Peyer's patch (tissue), 4 donors: Measurements from ENCODE around the gene SYCN. TPM values are rescaled to one million over a fixed set of nuclear protein-coding genes. Genes with fewer than 3 reads are reported as not detected.
A peak's percentile ranks its signal among the peaks of the same experiment; 100 is the strongest.
"Not testable (repeated sequence)": the region's sequence is repeated elsewhere in the genome, so short reads cannot be mapped to it uniquely, and the experiment has no call there.

Experiments
- DNase-seq, 3 donors: peaks; one replicate each; pipeline ENCODE4 v3.0.0-alpha.2; 2017 to 2019
- H3K27ac ChIP-seq, 4 donors: fragments of 200-600 bp; sonication (generic); one replicate each; pipeline ENCODE4 v1.5.1; 2016 to 2019
- H3K27me3 ChIP-seq, 2 donors: fragments of 200-600 bp; sonication (generic); one replicate each; pipeline ENCODE4 v1.5.1; 2019
- H3K36me3 ChIP-seq, 3 donors: fragments of 200-600 bp; sonication (generic); one replicate each; pipeline ENCODE4 v1.5.1; 2016 to 2019
- H3K4me1 ChIP-seq, 4 donors: fragments of 200-600 bp; sonication (generic); one replicate each; pipeline ENCODE4 v1.5.1; 2016 to 2019
- H3K4me3 ChIP-seq, 4 donors: fragments of 200-600 bp; sonication (generic); 1 replicate in 3 of 4; 2 replicates in 1 of 4; pipeline ENCODE4 v1.5.1; 2016 to 2019; ENCODE audit warnings: mild to moderate bottlenecking in 1 of 4
- H3K9me3 ChIP-seq, 4 donors: fragments of 200-600 bp; sonication (generic); one replicate each; pipeline ENCODE4 v1.5.1; 2016 to 2019; ENCODE audit warnings: mild to moderate bottlenecking in 1 of 4
- POLR2A ChIP-seq, 2 donors: fragments of 450-650 bp; IDR thresholded peaks; one replicate each; pipeline ENCODE4 v1.5.1; 2017; ENCODE audit warnings: antibody characterized with exemption in 2 of 2, mild to moderate bottlenecking in 2 of 2, moderate library complexity in 2 of 2
- total RNA-seq, 4 donors: library from RNA; depleted of rRNA; stranded (reverse); fragments of >200 nt; gene quantifications; one replicate each; pipeline ENCODE4 v1.1.0, GENCODE V29; 2016
- TF ChIP-seq, protein P1 (sequence below), 6 experiments: fragments of 450-650 bp in 4 of 6; fragments of 200-600 bp in 2 of 6; sonication (generic) in 1 of 6; IDR thresholded peaks; one replicate each; pipeline ENCODE4 v1.5.1; 2017 to 2019; ENCODE audit warnings: antibody characterized with exemption in 6 of 6, mild to moderate bottlenecking in 3 of 6, moderate library complexity in 1 of 6

SYCN gene
- total RNA-seq, 4 donors from 2014 or later = not detected

DNA sequence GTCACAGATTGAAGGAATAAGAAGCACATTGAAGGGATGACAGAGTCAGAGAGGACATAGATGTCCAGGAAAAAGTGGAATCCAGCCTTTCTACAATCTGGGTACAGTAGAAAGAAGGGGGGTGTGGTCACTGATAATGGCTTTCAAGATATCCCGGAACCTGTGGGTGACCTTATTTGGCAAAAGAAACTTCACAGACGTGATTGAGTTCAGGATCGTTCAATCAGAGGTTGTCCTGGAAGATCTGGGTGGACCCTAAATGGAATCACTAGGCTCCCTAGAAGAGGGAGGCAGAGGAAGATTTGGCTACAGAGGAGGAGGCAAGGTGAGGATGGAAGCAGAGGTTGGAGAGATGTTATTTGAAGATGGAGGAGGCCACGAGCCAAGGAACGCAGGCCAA is 13.0 kb upstream of the SYCN start:
- TF ChIP-seq, protein P1, sequence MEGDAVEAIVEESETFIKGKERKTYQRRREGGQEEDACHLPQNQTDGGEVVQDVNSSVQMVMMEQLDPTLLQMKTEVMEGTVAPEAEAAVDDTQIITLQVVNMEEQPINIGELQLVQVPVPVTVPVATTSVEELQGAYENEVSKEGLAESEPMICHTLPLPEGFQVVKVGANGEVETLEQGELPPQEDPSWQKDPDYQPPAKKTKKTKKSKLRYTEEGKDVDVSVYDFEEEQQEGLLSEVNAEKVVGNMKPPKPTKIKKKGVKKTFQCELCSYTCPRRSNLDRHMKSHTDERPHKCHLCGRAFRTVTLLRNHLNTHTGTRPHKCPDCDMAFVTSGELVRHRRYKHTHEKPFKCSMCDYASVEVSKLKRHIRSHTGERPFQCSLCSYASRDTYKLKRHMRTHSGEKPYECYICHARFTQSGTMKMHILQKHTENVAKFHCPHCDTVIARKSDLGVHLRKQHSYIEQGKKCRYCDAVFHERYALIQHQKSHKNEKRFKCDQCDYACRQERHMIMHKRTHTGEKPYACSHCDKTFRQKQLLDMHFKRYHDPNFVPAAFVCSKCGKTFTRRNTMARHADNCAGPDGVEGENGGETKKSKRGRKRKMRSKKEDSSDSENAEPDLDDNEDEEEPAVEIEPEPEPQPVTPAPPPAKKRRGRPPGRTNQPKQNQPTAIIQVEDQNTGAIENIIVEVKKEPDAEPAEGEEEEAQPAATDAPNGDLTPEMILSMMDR (IDR thresholded peaks at IDR 0.05) = no peak
- no peak for TF ChIP-seq POLR2A (IDR thresholded peaks at IDR 0.05)
- H3K36me3 ChIP-seq = no peaks in the 10 kb centered on the region
- no peaks in the 10 kb centered on the region for H3K9me3 ChIP-seq
- H3K27ac ChIP-seq = no peak overlapping the region
- DNase-seq = no peak
- no peak overlapping the region for H3K4me3 ChIP-seq
- H3K27me3 ChIP-seq = no peaks in the 10 kb centered on the region
- no peaks in the 10 kb centered on the region for H3K4me1 ChIP-seq

DNA sequence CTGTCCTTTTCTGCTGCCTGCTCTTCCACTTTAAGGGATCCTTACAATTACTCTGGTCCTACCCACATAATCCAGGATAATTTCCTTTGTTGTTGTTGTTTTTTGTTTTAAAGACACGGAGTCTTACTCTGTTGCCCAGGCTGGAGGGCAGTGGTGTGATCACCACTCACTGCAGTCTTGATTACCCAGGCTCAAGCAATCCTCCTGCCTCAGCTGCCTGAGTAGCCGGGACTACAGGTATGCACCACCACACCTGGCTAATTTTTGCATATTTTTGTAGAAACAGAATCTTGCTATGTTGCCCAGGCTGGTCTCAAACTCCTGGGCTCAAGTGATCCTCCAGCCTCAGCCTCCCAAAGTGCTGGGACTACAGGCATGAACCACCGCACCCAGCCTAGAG is 11.3 kb upstream of the SYCN start:
- DNase-seq, H3K9me3 ChIP-seq, H3K4me1 ChIP-seq: not testable (repeated sequence)

DNA sequence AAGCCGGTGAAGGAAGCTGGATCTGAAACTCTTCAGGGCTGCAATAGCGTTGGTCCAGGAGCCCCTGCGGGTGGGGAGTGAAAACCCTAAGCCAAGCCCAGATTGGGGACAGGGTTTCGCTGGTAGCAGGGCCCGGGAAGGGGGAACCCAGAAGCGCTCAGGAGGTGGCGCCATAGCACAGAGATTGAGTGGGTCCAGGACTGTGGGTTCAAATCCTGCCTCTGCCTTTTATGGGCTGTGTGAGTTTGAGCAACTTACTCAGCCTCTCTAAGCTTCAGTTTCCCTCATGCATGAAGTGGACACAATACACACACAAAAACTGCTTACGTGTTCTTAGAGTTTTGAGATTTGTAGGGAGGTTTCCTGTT is 8.3 kb upstream of the SYCN start:
- Histone ChIP-seq H3K4me1 (no peaks in the 10 kb centered on the region), H3K27ac (no peak overlapping the region), H3K27me3 (no peaks in the 10 kb centered on the region), H3K36me3 (no peaks in the 10 kb centered on the region), H3K9me3 (no peaks in the 10 kb centered on the region), H3K4me3 (no peak overlapping the region)
- DNase-seq = peak; percentile 36 to 72 (median 51)
- no peak for TF ChIP-seq POLR2A (IDR thresholded peaks at IDR 0.05)
- TF ChIP-seq, protein P1 (IDR thresholded peaks at IDR 0.05) = peak in 4 of 6 experiments; percentile 31 to 50 (median 44)

More for the DNA sequence above, 11.3 kb upstream of the SYCN start:
- H3K4me3 ChIP-seq, H3K27me3 ChIP-seq, H3K27ac ChIP-seq, H3K36me3 ChIP-seq: not testable (repeated sequence)

DNA sequence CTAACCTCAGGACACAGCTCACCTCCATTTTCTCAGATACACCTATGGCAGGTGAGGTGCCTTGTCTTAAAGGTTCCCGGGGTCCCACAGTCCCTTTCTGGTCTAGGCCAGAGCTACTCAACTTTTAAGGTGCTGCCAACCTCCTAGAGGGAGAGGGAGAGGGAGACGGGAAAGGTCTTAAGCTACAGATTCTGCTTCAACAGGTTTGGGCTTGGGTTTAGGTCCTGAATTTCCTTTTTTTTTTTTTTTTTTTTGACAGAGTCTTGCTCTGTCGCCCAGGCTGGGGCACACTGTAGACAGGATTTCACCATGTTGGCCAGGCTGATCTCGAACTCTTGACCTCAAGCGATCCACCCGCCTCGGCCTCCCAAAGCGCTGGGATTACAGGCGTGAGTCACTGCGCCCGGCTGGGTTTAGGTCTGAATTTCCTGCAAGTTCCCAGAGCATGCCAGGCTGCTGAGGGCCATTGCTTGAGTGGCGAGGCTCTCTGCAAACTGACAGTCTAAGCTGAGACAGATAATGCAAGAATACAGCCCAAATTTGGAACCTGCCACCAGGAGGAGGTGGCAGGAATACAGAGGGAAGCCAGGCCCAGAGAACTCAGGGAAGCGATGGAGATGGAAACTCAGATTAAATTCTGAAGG is 7.8 kb upstream of the SYCN start:
- no peak for TF ChIP-seq POLR2A (IDR thresholded peaks at IDR 0.05)
- TF ChIP-seq, protein P1 (IDR thresholded peaks at IDR 0.05) = no peak
- no peaks in the 10 kb centered on the region for H3K27me3 ChIP-seq
- H3K4me1 ChIP-seq = no peaks in the 10 kb centered on the region
- no peaks in the 10 kb centered on the region for H3K9me3 ChIP-seq
- no peaks in the 10 kb centered on the region for H3K36me3 ChIP-seq
- H3K27ac ChIP-seq = no peak overlapping the region
- DNase-seq = no peak
- H3K4me3 ChIP-seq = no peak overlapping the region

DNA sequence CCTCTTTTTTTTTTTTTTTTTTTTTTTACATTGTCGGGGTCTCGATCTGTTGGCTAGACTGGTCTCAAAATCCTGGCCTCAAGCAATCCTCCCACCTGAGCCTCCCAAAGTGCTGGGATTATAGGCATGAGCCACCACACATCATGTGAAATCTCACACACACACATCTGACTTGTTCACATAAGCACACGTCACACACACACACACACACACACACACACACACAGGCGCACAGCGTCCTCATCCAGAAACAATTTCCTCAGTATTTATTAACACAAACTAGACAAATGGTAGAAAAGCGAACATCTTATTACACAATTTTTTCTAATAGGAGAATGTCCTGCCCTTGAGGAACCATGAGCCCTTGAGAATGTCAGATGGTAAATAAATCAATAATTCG is 5.1 kb upstream of the SYCN start:
- DNase-seq = no peak
- no peak for TF ChIP-seq POLR2A (IDR thresholded peaks at IDR 0.05)
- TF ChIP-seq, protein P1 (IDR thresholded peaks at IDR 0.05) = no peak
- Histone ChIP-seq H3K9me3 (no peaks in the 10 kb centered on the region), H3K36me3 (no peaks in the 10 kb centered on the region), H3K27ac (no peak overlapping the region), H3K4me3 (no peak overlapping the region), H3K27me3 (peaks cover 0 to under 1% of the 10 kb centered on the region in 2 donors), H3K4me1 (no peaks in the 10 kb centered on the region)

DNA sequence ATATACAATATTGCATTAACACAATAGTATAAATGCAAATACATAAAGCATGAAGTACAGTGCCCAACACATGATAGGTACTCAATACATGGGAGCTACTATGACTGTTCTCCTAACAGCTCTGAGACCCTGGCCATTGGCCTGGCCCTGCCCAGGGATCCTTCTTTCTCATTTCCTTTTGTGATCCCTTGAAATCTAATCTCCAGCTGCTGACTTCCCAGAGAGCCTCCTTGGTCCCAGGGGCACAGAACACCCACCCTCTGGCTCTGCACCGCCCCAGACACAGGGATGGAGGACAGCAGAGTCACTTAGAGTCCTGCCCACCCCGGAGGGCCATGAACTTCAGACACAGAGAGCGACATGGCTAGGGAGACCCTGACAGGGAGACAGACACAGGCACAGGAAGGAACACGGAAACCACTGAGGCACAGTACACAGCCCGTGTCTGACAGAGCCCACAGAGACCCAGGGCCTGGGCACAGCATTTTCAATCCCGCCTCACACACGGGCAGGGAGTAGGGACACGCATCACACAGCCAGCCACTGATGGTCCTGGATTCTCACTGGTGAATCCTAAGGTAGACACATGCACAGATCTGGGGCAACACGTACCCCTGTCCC is 4.2 kb upstream of the SYCN start:
- no peaks in the 10 kb centered on the region for H3K36me3 ChIP-seq
- DNase-seq = no peak
- H3K4me3 ChIP-seq = no peak overlapping the region
- peaks cover 0 to 9% of the 10 kb centered on the region in 2 donors for H3K27me3 ChIP-seq
- TF ChIP-seq, protein P1 (IDR thresholded peaks at IDR 0.05) = no peak
- no peak for TF ChIP-seq POLR2A (IDR thresholded peaks at IDR 0.05)
- H3K9me3 ChIP-seq = no peaks in the 10 kb centered on the region
- no peak overlapping the region for H3K27ac ChIP-seq
- H3K4me1 ChIP-seq = no peaks in the 10 kb centered on the region
